Measurements from ENCODE around the gene EGFL7. TPM values are rescaled to one million over a fixed set of nuclear protein-coding genes. Genes with fewer than 3 reads are reported as not detected.

EGFL7 gene
- total RNA-seq, 6 experiments from 2014 or later = 26.7 to 54.2 (median 45.8) TPM

GRCh38 chr9:136667214-136667939 lies 4.7 kb downstream of the EGFL7 start:
- Histone ChIP-seq H3K9me3 (no peaks in the 10 kb centered on the region), H3K4me3 (peak overlapping the region; percentile 31 to 58 (median 33)), H3K36me3 (no peaks in the 10 kb centered on the region), H3K27ac (peak overlapping the region in 2 of 3 donors; percentile 18 to 37), H3K27me3 (no peaks in the 10 kb centered on the region), H3K4me1 (peaks cover 0 to 15% (median 3%) of the 10 kb centered on the region in 4 donors)
- intact Hi-C loops (cut with DNase I) = no loop called here
- DNase-seq = no peak
- ATAC-seq = no peak
- no peak for TF ChIP-seq POLR2A (IDR thresholded peaks at IDR 0.05)
- no peak for TF ChIP-seq CTCF (IDR thresholded peaks at IDR 0.05)
- 69% methylated on average over 6 of the region's 21 CpGs for WGBS (ENCODE audit: insufficient coverage, low coverage, low lambda C conversion rate, missing lambda C conversion rate)

GRCh38 chr9:136667940-136668760 lies 5.4 kb downstream of the EGFL7 start:
- ATAC-seq (peak in 3 of 4 donors; percentile 0 to 1 (median 0)), DNase-seq (peak in 1 of 3 donors; percentile 39)
- intact Hi-C loops (cut with DNase I) = no loop called here
- H3K4me1 ChIP-seq = peaks cover 0 to 23% (median 8%) of the 10 kb centered on the region in 4 donors
- peaks cover 0 to 3% (median under 1%) of the 10 kb centered on the region in 4 donors for H3K36me3 ChIP-seq
- H3K4me3 ChIP-seq = peak overlapping the region; percentile 31 to 58 (median 33)
- no peaks in the 10 kb centered on the region for H3K9me3 ChIP-seq
- WGBS (ENCODE audit: insufficient coverage, low coverage, low lambda C conversion rate, missing lambda C conversion rate) = no CpG with 5 or more reads among the region's 40 CpGs
- H3K27ac ChIP-seq = peak overlapping the region in 1 of 3 donors; percentile 18
- H3K27me3 ChIP-seq = no peaks in the 10 kb centered on the region
- TF ChIP-seq POLR2A (IDR thresholded peaks at IDR 0.05) = no peak
- no peak for TF ChIP-seq CTCF (IDR thresholded peaks at IDR 0.05)

GRCh38 chr9:136668983-136669790 lies 6.5 kb downstream of the EGFL7 start:
- H3K9me3 ChIP-seq = no peaks in the 10 kb centered on the region
- TF ChIP-seq POLR2A (IDR thresholded peaks at IDR 0.05) (no peak), CTCF (IDR thresholded peaks at IDR 0.05) (no peak)
- peaks cover 0 to 14% (median 6%) of the 10 kb centered on the region in 4 donors for H3K36me3 ChIP-seq
- ATAC-seq = peak; percentile 0 to 2 (median 0)
- H3K4me3 ChIP-seq = peak overlapping the region in 2 of 3 donors; percentile 7 to 58
- 20% methylated on average over 1 of the region's 23 CpGs for WGBS (ENCODE audit: insufficient coverage, low coverage, low lambda C conversion rate, missing lambda C conversion rate)
- peaks cover 0 to 33% (median 15%) of the 10 kb centered on the region in 4 donors for H3K4me1 ChIP-seq
- intact Hi-C loops (cut with DNase I) = no loop called here
- H3K27ac ChIP-seq = peak overlapping the region in 1 of 3 donors; percentile 22
- peak in 1 of 3 donors; percentile 49 for DNase-seq
- no peaks in the 10 kb centered on the region for H3K27me3 ChIP-seq

GRCh38 chr9:136669791-136670464 lies 7.2 kb downstream of the EGFL7 start:
- Histone ChIP-seq H3K27ac (peak overlapping the region in 1 of 3 donors; percentile 22), H3K4me3 (no peak overlapping the region), H3K9me3 (no peaks in the 10 kb centered on the region), H3K27me3 (no peaks in the 10 kb centered on the region), H3K36me3 (peaks cover 0 to 14% (median 6%) of the 10 kb centered on the region in 4 donors), H3K4me1 (peaks cover 0 to 40% (median 18%) of the 10 kb centered on the region in 4 donors)
- TF ChIP-seq CTCF (IDR thresholded peaks at IDR 0.05) (no peak), POLR2A (IDR thresholded peaks at IDR 0.05) (no peak)
- 66% methylated on average over 7 of the region's 23 CpGs for WGBS (ENCODE audit: insufficient coverage, low coverage, low lambda C conversion rate, missing lambda C conversion rate)
- DNase-seq = peak in 1 of 3 donors; percentile 53
- intact Hi-C loops (cut with DNase I) = no loop called here
- no peak for ATAC-seq

Measured in right lobe of liver (tissue), 6 donors.